Calu3 (cell line): ENCODE data around the gene HNRNPH2. TPM values are rescaled to one million over a fixed set of nuclear protein-coding genes. Genes with fewer than 3 reads are reported as not detected.

Experiments used
- BruUV-seq: library from RNA; stranded (reverse); fragments of 400-500 nt; replicated peaks from 2 replicates; lab custom pipeline; 2021; lab: Mats Ljungman, UMichigan
- CTCF ChIA-PET: fragments of 300-600 bp; sonication (Branson Sonifier 250); formaldehyde crosslinking; loops from one replicate; lab custom pipeline; 2022; ENCODE audit warnings: antibody characterized with exemption; lab: Charles Lee
- DNase-seq: peaks from one replicate; pipeline ENCODE4 v3.0.0; 2022
- H3K27ac Mint-ChIP-seq: one replicate; pipeline ENCODE4 v1.8.0; 2022; ENCODE audit warnings: mixed read lengths; ENCODE audit not compliant: unreplicated experiment
- H3K27me3 Mint-ChIP-seq: one replicate; pipeline ENCODE4 v1.8.0; 2022; ENCODE audit warnings: mixed read lengths; ENCODE audit not compliant: unreplicated experiment
- H3K36me3 Mint-ChIP-seq: one replicate; pipeline ENCODE4 v1.8.0; 2022; ENCODE audit warnings: mild to moderate bottlenecking, moderate library complexity, mixed read lengths; ENCODE audit not compliant: insufficient read depth, unreplicated experiment
- H3K4me1 Mint-ChIP-seq: one replicate; pipeline ENCODE4 v1.8.0; 2022; ENCODE audit warnings: mild to moderate bottlenecking, low read depth, mixed read lengths; ENCODE audit not compliant: unreplicated experiment
- H3K4me3 Mint-ChIP-seq: one replicate; pipeline ENCODE4 v1.8.0; 2022; ENCODE audit warnings: mild to moderate bottlenecking, low read depth, moderate library complexity, mixed read lengths; ENCODE audit not compliant: unreplicated experiment
- H3K9me3 Mint-ChIP-seq: one replicate; pipeline ENCODE4 v1.8.0; 2022; ENCODE audit warnings: low read depth, mixed read lengths; ENCODE audit not compliant: unreplicated experiment
- CTCF ChIP-seq: fragments of 200-600 bp; IDR thresholded peaks from one replicate; pipeline ENCODE4 v1.8.0; 2022; ENCODE audit warnings: antibody characterized with exemption; ENCODE audit not compliant: unreplicated experiment
- intact Hi-C: fragments of 100-400 bp; cut with micrococcal nuclease; formaldehyde crosslinking; loops from one replicate; pipeline ENCODE4 v1.10.0; 2022; ENCODE audit not compliant: unreplicated experiment
- total RNA-seq: library from RNA; stranded (reverse); gene quantifications from 2 replicates; pipeline ENCODE4 v1.2.3, GENCODE V29; 2022

Gene HNRNPH2
- total RNA-seq, 1 experiment from 2014 or later, result 71.8 TPM

GRCh38 chrX:101397779-101398178, 10.2 kb upstream of the HNRNPH2 start:
- Mint-ChIP-seq H3K9me3 (no peaks in the 10 kb centered on the region), H3K4me3 (no peak overlapping the region), H3K4me1 (peaks cover 14% of the 10 kb centered on the region), H3K27ac (no peak overlapping the region), H3K36me3 (peaks cover 36% of the 10 kb centered on the region), H3K27me3 (no peaks in the 10 kb centered on the region)
- intact Hi-C loops, result no loop called here
- TF ChIP-seq CTCF, result no peak
- BruUV-seq, result TSS peak; percentile 2
- no peak for DNase-seq
- CTCF ChIA-PET, result no interaction called here

DNA sequence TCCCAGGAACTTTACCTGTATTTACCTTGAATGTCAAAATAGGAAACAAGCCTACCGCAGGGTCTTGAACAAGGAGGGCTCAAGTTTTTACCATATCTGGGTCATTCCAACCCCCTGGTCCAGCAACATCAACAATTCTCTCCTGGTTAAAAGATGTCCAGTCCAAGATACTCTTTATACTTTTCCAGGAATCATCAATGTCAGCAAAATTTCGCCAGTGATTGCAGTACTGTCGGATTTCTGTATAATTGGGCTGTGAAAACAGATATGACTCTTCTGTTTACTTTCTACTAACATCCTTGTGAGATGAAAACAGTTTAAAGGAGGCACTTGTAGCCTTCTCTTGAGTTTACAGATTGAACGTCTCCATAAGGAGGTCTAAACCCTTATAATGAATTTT, 9.3 kb upstream of the HNRNPH2 start:
- BruUV-seq, result no TSS peak
- Mint-ChIP-seq H3K9me3 (no peaks in the 10 kb centered on the region), H3K27ac (no peak overlapping the region), H3K4me3 (no peak overlapping the region), H3K4me1 (peaks cover 5% of the 10 kb centered on the region), H3K36me3 (peaks cover 27% of the 10 kb centered on the region), H3K27me3 (no peaks in the 10 kb centered on the region)
- intact Hi-C loops, result no loop called here
- CTCF ChIA-PET, result no interaction called here
- no peak for DNase-seq
- TF ChIP-seq CTCF, result no peak

GRCh38 chrX:101399825-101400224, 8.2 kb upstream of the HNRNPH2 start:
- H3K36me3 Mint-ChIP-seq, result peaks cover 16% of the 10 kb centered on the region
- H3K27me3 Mint-ChIP-seq, result no peaks in the 10 kb centered on the region
- BruUV-seq, result no TSS peak
- no peak for TF ChIP-seq CTCF
- H3K4me1 Mint-ChIP-seq, result no peaks in the 10 kb centered on the region
- no peak overlapping the region for H3K4me3 Mint-ChIP-seq
- CTCF ChIA-PET, result no interaction called here
- H3K27ac Mint-ChIP-seq, result peak overlapping the region; percentile 62
- intact Hi-C loops, result no loop called here
- no peaks in the 10 kb centered on the region for H3K9me3 Mint-ChIP-seq
- no peak for DNase-seq

DNA sequence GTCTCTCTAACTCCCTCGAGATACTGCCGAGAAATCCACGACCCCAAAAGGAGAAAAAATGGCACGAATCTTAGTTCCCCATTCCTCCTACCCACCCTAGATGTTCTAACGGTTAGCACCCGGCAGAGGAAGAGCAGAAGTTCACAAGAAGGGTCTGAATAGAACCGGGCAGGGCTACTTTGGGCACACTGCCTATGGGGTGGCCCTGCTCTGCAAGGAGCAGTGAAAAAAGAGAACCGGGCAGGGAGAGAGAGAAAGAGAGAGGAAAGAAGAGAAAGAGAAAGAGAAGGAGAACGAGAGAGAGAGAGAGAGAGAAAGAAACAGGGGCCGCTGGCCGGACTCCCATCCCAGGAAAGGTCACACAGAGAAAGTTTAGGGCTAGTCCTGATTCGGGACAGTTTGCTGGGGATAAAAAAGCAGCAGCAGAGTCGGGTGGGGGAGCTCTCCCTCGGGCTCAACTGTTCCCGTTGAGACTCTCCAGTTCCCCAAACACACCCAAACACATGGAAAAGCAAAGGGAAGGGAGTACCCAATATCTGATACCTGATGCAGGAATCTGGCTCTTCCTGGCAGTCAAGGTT, 765 bp upstream of the HNRNPH2 start:
- TF ChIP-seq CTCF, result no peak
- H3K36me3 Mint-ChIP-seq, result peaks cover 34% of the 10 kb centered on the region
- peak overlapping the region; percentile 80 for H3K4me3 Mint-ChIP-seq
- peak overlapping the region; percentile 90 for H3K27ac Mint-ChIP-seq
- H3K27me3 Mint-ChIP-seq, result no peaks in the 10 kb centered on the region
- BruUV-seq, result no TSS peak
- H3K4me1 Mint-ChIP-seq, result peaks cover 8% of the 10 kb centered on the region
- CTCF ChIA-PET, result no interaction called here
- H3K9me3 Mint-ChIP-seq, result no peaks in the 10 kb centered on the region
- intact Hi-C loops, result no loop called here
- DNase-seq, result no peak
